HG03520 (cell line): ENCODE results near the gene TNFRSF1B.
A peak's percentile ranks its signal among the peaks of the same experiment; 100 is the strongest.

Source experiments
- ATAC-seq: cut with Tn5 transposase; IDR thresholded peaks from one replicate; pipeline ENCODE4 v1.9.1; 2021; ENCODE audit warnings: mild to moderate bottlenecking, moderate library complexity; ENCODE audit not compliant: unreplicated experiment

Gene TNFRSF1B

DNA sequence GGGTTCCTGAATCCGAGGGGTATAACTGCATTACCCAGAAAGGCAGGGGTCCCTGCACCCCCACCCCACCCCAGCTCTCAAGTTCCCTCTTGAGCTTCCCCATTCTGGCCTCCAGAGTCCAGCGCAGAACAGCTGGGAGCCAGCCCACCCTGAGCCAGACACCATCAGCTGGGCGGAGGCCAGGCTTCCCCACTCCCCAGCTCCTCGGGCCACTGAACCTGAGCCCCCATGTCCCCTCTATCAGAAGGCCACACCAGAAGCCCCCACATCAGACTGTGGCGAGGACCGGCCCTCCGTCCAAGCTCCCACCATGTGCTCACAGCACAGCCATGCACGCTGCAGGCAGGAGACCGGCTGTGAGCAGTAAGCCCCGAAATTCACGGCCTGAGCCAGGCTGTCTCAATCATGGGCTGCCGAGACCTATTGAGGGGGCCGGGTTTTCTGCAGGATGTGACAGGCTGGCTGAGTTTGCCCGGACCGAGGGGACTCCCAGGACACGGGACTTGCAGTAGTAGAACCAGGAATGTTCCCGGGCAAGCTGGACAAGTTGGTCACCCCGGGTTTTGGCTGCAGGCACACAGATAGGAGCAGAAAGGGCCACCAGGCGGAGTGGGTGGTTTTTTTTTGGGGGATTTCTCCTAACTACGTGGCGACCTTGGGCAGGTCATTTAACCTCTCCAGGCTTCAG is 25.5 kb upstream of the TNFRSF1B start:
- no peak for ATAC-seq

DNA sequence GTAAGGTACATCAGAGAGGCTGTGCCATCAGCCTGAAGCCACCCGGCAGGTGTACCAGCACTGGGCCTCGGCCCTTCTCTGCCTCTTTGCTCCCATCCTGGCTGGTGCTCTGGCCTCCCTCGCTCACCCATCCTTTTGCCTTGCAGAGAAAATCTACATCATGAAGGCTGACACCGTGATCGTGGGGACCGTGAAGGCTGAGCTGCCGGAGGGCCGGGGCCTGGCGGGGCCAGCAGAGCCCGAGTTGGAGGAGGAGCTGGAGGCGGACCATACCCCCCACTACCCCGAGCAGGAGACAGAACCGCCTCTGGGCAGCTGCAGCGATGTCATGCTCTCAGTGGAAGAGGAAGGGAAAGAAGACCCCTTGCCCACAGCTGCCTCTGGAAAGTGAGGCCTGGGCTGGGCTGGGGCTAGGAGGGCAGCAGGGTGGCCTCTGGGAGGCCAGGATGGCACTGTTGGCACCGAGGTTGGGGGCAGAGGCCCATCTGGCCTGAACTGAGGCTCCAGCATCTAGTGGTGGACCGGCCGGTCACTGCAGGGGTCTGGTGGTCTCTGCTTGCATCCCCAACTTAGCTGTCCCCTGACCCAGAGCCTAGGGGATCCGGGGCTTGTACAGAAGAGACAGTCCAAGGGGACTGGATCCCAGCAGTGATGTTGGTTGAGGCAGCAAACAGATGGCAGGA is 24.5 kb upstream of the TNFRSF1B start:
- no peak for ATAC-seq

DNA sequence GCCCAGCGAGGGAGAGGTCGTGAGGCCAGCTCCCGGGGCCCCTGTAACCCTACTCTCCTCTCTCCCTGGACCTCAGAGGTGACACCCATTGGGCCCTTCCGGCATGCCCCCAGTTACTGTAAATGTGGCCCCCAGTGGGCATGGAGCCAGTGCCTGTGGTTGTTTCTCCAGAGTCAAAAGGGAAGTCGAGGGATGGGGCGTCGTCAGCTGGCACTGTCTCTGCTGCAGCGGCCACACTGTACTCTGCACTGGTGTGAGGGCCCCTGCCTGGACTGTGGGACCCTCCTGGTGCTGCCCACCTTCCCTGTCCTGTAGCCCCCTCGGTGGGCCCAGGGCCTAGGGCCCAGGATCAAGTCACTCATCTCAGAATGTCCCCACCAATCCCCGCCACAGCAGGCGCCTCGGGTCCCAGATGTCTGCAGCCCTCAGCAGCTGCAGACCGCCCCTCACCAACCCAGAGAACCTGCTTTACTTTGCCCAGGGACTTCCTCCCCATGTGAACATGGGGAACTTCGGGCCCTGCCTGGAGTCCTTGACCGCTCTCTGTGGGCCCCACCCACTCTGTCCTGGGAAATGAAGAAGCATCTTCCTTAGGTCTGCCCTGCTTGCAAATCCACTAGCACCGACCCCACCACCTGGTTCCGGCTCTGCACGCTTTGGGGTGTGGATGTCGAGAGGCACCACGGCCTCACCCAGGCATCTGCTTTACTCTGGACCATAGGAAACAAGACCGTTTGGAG is 23.7 kb upstream of the TNFRSF1B start:
- no peak for ATAC-seq

DNA sequence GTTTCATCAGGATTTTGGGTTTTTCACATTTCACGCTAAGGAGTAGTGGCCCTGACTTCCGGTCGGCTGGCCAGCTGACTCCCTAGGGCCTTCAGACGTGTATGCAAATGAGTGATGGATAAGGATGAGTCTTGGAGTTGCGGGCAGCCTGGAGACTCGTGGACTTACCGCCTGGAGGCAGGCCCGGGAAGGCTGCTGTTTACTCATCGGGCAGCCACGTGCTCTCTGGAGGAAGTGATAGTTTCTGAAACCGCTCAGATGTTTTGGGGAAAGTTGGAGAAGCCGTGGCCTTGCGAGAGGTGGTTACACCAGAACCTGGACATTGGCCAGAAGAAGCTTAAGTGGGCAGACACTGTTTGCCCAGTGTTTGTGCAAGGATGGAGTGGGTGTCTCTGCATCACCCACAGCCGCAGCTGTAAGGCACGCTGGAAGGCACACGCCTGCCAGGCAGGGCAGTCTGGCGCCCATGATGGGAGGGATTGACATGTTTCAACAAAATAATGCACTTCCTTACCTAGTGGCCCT is 23.1 kb upstream of the TNFRSF1B start:
- ATAC-seq = no peak

DNA sequence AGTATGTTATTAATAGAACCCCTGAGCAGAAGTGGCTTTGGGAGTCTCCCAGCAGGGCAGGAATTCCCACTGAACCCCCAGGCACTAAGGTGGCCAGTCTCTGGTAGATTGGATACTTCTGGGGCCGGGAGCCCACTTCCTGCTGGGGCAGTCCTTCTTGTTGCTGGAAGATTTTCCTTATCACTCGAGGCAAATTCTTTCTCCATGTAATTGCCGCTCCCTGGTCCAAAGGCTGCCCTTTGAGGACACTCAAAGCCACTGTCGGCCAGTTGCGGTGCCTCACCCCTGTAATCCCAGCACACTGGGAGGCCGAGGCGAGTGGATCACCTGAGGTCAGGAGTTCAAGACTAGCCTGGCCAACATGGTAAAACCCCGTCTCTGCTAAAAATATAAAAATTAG is 22.6 kb upstream of the TNFRSF1B start:
- no peak for ATAC-seq

DNA sequence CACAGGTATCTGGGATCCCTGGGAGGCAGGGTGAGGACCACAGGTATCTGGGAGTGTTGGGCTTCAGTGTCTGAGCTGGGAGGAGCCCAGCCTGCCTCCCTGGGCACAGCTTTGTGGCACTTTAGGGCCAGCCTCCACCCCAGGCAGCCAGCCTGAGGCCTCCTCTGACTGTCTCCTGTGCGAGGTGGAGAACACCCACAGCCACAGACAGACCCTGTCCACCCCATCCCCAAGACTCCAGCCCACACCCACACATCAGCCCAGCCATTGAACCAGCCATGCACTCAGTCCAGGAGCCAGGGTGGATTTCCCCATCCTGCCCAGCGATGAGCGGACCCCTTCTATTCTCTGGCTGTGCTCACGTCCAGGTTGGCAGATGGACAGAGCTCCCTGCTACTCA is 21.8 kb upstream of the TNFRSF1B start:
- no peak for ATAC-seq

DNA sequence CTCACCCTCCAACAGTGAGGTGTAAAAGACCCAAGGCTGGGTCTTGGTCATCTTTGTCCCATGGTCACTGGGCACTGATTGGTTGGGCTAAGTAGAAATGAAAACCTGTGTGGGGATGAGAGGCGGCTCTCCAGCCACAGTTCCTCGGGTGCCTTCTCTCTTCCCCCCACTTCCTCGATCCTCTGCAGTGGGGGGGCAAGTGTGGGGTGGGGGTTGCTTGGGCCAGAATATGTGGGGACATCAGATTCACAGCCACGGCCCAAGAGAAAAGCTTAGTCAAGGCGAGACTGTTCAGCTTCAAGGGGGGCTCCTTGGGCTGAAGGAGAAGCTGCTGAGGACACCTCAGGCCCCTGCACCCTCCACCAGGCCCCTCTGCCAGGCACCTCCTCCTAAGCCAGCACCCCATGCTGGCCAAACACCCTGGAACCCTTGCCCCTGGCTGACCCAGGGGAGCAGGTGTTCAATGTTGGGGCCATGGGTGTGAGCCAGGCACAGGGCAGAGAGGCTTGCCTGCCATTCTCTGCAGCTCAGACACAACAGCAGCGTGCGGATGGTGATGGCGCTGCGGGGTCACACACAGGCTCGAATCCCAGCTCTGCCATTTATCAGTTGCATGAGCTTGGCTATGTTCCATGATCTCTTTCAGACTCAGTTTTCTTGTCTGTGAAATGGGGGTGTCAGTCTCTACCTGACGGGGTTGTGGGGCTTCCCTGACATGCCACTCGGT is 21.0 kb upstream of the TNFRSF1B start:
- ATAC-seq = no peak

DNA sequence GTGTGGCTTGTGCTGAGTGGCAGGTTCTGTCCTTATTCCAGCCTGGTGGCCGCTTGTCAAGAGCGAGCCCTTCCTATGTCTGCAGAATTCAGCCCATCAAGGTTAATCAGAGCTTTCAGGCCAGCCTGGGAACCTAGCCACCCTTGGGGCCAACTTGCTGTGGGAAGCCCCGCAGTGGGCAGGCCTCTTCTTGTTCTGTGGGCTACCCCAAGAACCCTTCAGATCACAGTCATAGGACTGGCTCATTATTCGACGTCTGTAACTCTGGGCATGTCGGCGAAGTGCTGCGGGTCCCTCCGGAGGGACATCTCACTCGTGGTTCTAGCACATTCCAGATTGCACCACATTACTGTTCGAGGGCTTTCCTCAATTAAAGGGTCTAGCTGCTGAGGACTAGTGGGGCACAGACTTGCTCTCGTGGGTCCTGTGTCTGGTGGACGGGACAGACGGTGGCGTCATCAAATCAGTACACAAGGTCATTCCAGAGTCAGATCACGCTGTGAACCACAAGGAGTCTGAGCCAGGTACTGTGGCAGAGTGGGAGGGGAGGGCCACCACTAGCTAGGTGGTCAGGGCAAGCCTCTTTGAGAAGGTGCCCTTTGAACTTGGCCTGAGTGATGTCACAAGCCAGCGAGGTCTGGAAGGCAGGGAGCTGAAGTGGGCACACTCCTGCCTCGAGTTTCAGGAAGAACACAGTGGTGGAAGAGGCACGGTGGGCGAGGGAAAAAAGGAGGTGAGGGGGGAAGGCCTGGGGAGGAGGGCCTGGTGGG is 20.3 kb upstream of the TNFRSF1B start:
- ATAC-seq = no peak

DNA sequence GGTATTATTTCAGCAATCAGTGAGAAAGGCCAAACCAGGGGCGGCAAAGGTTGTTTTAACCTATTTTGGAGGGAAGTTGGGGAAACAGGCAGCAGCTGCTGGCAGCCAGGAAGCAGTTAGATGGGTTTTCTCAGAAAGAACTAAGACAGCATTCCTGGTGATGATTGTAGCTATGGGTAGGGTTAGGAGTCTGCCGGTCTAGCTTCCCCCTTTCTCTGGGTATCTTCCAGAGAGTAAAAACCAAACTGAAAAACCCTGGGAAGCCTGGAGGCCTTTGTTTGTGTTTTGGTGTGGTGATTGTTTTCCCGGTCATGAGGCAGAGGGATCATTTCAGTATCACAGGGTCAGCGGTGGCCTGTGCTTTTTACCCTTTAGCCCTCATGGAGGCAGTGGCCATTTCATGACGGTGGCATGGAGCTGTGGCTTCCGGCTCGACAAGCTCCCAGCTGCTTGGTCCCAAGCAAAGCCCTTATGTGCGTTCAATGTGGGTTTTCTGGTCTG is 19.5 kb upstream of the TNFRSF1B start:
- ATAC-seq = no peak

DNA sequence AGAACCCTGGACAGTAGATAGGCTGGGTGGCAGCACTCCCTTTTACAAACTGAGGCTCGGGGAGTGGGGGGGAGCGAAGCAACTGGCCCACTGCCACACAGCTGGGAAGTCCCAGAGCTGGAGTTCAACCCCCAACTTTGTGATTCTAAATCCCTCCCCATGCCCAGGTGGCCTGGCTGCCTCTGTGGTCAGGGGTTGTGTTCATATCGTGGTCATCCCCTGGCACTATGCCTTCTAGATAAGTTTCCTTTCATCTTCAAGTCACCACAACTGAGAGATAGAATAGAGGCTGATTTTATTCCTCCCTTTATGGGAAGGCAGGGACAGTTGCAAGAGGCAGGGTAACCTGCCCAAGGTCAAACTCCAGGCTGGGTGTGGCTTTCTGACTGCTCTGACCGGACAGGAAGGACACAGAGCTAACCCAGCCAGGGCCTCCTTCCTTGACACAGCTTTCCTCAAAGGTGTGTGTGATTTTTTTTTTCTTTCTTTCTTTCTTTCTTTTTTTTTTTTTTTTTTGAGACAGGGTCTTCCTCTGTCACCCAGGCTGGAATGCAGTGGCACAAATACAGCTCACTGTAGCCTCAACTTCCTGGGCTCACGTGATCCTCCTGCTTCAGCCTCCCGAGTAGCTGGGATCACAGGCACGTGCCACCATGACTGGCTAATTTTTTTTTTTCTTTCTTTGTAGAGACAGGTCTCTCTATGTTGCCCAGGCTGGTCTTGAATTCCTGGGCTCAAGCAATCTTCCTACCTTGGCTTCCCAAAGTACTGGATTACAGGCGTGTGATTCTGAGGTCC is 18.4 kb upstream of the TNFRSF1B start:
- no peak for ATAC-seq

DNA sequence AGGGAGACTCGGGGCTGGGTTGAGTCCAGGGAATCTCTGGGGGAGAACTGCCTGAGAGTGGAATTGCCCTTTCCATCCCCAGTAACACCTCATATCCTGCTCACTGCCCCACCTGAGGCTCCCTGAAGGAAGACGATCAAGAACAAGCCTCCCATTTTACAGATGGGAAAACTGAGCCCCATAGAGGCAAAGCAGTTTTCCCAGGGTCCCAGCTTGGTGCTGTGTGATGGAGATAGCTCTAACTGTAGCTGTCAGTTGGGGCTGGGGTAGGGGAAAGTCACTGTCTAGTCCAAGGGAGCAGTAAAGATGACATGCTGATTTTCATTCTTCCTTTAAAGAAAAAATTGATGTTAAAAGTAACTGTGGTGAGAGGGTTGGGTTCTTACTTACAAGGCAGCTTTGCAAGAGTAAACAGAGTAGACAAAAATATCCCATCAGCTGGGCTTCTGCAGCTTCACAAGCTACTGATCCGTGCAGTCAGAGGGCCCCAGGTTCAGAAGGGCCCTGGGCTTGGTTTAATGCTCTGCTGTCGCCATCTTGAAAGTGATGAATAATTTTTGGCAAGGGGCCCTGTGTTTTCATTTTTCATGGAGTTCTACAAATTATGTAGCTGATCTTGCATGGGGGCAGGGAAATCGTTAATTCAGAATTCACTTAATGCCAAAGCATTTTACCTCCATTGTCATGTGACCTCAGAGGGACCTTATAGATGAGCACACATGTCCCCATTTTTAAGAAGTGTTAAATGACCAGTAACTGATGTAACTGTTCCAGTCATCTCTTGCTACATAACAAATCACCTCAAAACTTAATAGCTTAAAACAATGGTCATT is 17.6 kb upstream of the TNFRSF1B start:
- ATAC-seq = no peak

DNA sequence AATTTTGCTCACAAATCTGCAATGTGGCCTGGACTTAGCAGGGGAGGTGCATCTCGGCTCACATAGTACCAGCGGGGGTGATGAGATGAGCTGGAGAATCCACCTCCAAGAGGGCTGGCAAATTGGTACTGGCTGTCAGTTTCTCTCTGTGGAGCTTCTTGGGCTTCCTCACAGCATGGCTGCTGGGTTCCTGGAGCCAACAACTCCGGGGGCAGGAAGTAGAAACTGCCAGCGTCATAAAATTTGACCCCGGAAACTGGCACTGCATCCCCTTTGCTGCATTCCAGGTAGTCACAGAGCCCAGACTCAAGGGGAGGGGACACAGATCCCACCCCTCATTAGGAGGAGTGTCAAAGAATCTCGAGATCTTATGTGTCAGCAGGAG is 17.0 kb upstream of the TNFRSF1B start:
- ATAC-seq = no peak

DNA sequence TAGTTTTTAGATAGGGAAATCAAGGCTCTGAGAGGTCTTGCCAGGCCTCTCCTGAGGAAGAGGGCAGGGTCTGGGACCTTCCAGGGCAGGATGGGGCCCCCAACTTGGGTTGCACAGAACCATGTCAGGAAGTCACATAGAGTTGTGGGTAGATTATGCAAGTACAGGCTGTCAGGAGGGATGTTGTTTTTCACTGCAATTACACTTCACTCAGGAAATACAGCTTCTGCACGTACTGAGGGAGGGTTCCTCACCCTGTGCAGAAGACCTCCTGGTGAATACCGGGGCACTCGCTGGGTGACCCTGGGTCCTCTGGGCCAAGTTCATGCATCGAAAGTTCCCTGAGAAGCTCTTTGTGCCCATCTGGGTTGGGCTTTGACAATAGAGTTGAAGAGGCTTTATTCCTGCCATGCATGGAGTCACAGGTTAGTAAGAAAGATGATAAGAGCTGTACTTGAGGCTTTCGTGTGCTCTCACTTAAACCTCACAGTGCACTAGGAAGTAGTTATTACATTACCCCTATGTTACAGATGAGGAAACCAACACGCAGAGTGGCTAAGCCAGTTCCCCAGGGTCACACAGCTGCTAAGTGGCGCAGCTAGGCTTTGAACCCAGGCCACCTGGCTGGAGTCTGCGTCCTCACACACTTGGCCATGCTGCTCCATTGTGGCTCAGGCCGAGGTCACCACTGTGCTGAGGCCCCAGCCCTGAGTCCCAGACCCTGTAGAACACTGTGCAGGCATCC is 16.2 kb upstream of the TNFRSF1B start:
- ATAC-seq = no peak

DNA sequence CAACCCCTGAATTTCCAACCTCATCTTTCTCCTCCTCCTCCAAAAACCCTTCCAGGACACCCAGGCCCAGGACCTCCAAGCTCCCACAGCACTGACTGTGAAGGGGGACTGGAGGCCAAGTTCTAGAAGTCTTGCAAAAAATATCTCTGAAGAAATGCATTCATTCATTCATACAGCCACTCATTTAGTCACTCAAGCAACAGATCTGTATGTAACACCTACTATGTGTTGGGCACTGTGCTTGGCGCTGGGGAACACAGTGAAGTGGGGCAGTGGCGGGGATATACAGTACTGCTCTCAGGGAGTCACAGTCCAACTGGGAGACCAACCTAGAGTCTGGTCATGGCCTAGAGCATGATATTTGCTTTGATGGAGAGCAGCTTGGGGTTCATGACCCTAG is 15.3 kb upstream of the TNFRSF1B start:
- ATAC-seq = no peak

DNA sequence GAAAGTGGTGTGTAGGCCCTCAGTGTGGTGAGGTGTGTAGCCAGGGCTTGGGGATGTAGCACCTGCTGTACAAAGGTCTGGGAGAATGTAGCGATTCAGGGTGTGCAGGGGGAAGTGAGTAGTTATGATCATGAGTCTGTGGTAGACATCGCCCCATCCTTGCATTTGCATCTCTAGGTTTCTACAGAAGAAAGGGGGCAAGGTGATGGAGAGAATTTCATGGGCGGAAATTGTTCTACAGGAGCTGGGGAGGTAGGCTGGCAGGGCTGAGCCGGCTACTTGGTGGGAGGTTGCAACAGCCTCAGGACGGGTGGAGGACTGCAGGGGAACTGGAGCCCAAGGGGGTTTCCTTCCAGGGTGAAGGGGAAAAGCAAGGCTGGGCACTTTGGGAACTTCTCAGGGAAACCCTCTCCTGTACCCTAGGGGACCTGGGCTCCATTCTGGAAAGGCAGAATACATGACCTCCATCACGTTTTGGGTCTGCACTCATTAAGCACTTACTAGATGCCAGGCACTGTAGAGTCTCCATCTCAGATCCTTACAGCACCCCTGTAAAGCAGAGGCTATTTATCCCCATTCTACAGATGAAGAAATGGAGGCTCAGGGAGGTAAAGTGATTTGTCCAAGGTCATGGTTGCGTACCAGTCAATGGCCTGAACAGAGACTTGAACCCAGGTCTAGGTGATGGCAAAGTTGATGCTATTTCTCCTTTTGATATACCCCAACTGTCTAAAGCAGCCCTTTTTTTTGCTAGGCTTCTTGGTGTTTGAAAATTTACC is 14.5 kb upstream of the TNFRSF1B start:
- ATAC-seq = peak; percentile 55

DNA sequence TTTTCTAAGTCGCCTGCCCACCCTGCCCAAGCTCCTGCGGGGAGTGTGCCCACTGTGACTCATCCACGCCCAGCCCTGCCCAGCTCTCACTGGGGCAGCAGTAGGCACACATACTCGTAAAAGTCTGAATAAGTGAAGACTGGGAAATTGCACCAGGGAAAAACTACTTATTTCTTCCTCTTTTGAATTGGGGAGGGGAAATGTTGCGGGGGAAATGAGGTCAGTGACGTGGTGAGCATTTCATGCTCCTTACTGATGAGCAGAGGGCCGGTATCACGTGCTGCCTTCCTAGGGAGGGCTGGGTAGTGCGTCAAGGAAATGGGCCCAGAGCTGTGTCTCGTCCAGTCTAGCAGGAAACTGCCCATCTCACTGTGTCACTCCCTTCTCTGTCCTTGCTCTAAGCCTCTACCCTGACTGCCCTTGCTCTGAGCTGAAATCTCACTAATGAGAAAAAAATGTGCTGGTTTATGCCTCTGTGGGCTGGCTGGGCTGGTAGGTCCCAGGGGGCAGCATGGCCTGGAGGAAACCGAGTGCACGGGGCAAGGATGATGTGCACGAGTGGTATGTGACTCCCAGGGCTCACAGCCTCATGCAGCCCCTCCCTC is 13.5 kb upstream of the TNFRSF1B start:
- ATAC-seq = no peak

DNA sequence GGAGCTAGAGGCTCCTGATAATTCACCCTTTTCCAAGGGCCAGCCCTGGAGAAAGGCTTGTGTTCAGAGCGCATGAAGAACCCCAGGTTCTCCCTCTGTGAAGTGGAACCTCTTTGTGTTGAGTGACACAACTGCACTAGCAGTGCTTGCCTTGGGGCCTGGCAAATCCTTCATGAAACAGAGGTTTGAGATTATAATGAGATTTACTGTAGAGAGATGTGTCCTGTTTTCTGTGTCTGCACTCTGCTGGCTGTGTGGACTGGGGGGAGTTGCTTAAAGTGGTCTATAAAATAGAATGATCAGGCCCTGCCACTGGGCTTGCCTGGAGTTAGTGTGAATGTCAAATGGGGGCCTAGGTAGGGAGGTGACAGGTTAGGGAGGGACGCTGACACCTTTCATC is 11.5 kb upstream of the TNFRSF1B start:
- no peak for ATAC-seq
